DND-41 (cell line): Measurements from ENCODE around the gene KLHL30.

ENCODE experiments used
- ATAC-seq: fragments of 200-7000 bp; cut with Tn5 transposase; 3 replicates; pipeline ENCODE4 v1.9.1; 2021; ENCODE audit warnings: low read depth; ENCODE audit not compliant: insufficient read depth
- DNase-seq: peaks from one replicate; pipeline ENCODE4 v3.0.0-alpha.2; 2020
- H2AFZ ChIP-seq: 2 replicates; pipeline ENCODE4 v1.6.0; 2012; ENCODE audit warnings: low read depth, low read length
- H3K27ac ChIP-seq: 2 replicates; pipeline ENCODE4 v1.5.1; 2012; ENCODE audit warnings: low read length, inconsistent platforms
- H3K27me3 ChIP-seq: fragments of 200-600 bp; sonication (generic); 2 replicates; pipeline ENCODE4 v1.6.0; 2012; ENCODE audit warnings: low read length, mild to moderate bottlenecking, inconsistent platforms; ENCODE audit not compliant: insufficient read depth, poor library complexity
- H3K36me3 ChIP-seq: 2 replicates; pipeline ENCODE4 v1.5.1; 2012; ENCODE audit warnings: low read length, inconsistent platforms; ENCODE audit not compliant: insufficient read depth
- H3K4me1 ChIP-seq: 2 replicates; pipeline ENCODE4 v1.5.1; 2012; ENCODE audit warnings: mild to moderate bottlenecking, low read length; ENCODE audit not compliant: insufficient read depth
- H3K4me2 ChIP-seq: 2 replicates; pipeline ENCODE4 v1.6.0; 2012; ENCODE audit warnings: mild to moderate bottlenecking, moderate library complexity, low read length, inconsistent platforms; ENCODE audit not compliant: insufficient read depth
- H3K4me3 ChIP-seq, 2 experiments: fragments of 200-600 bp in 1 of 2; shearing (Covaris generic) in 1 of 2; 2 replicates each; pipeline ENCODE4 v1.5.1; 2012 to 2016; ENCODE audit warnings: inconsistent platforms in 2 of 2, low read length in 2 of 2, mild to moderate bottlenecking in 2 of 2, low read depth in 1 of 2, moderate library complexity in 1 of 2
- H3K79me2 ChIP-seq: 2 replicates; pipeline ENCODE4 v1.6.0; 2012; ENCODE audit warnings: low read length, inconsistent platforms; ENCODE audit not compliant: insufficient read depth
- H3K9ac ChIP-seq: 2 replicates; pipeline ENCODE4 v1.6.0; 2012; ENCODE audit warnings: low read depth, mild to moderate bottlenecking, inconsistent platforms, low read length, moderate library complexity
- H3K9me3 ChIP-seq: 2 replicates; pipeline ENCODE4 v1.5.1; 2012; ENCODE audit warnings: low read length, moderate library complexity, mild to moderate bottlenecking, inconsistent platforms; ENCODE audit not compliant: insufficient read depth, severe bottlenecking
- H4K20me1 ChIP-seq: 2 replicates; pipeline ENCODE4 v1.6.0; 2012; ENCODE audit warnings: low read length; ENCODE audit not compliant: insufficient read depth
- CTCF ChIP-seq: IDR thresholded peaks from 2 replicates; pipeline ENCODE4 v1.5.1; 2012; ENCODE audit warnings: borderline replicate concordance, low read length, moderate library complexity, mild to moderate bottlenecking; ENCODE audit not compliant: poor library complexity, severe bottlenecking; ENCODE audit errors: extremely low read depth
- EZH2 ChIP-seq: IDR thresholded peaks from 3 replicates; pipeline ENCODE4 v1.6.1; 2012; ENCODE audit warnings: borderline replicate concordance, low read depth, mild to moderate bottlenecking, moderate library complexity, low read length, inconsistent platforms; ENCODE audit not compliant: severe bottlenecking

KLHL30 gene

DNA sequence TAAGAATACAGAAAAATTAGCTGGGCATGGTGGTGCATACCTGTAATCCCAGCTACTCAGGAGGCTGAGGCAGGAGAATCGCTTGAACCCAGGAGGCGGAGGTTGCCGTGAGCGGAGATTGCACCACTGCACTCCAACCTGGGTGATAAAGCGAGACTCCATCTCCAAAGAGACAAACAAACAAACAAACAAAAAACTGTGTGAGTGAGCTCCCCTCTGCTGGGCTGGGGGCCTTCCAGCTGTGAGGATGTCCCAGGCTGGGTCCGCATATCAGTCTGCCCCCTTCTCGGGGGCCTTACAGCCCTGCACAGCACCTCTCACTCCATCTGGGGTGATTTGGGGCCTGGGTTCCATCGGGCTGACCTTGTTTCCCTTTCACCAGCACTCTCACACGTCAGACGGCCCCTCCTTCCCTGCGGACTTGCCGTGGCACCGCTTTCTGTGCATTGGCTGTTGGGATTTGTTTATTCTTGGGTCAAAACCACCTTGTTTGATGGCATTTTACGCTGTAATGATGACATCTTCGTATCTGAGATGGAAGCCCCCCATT is 2.8 kb upstream of the KLHL30 start:
- no peak for TF ChIP-seq CTCF
- TF ChIP-seq EZH2, result no peak
- H3K4me1 ChIP-seq, result no peaks in the 10 kb centered on the region

GRCh38 chr2:238136820-238137537 is 1.5 kb upstream of the KLHL30 start:
- H3K9me3 ChIP-seq, result no peaks in the 10 kb centered on the region
- no peaks in the 10 kb centered on the region for H3K79me2 ChIP-seq
- H3K4me3 ChIP-seq, result no peak overlapping the region
- no peak overlapping the region for H3K9ac ChIP-seq
- DNase-seq (no peak), ATAC-seq (no peak)
- H3K36me3 ChIP-seq, result no peaks in the 10 kb centered on the region
- no peaks in the 10 kb centered on the region for H3K27me3 ChIP-seq
- H3K4me2 ChIP-seq, result no peak overlapping the region
- H2AFZ ChIP-seq, result no peak overlapping the region
- no peak overlapping the region for H3K27ac ChIP-seq
- no peaks in the 10 kb centered on the region; the same call in 1 of the 2 replicates for H4K20me1 ChIP-seq
- TF ChIP-seq EZH2, result no peak
- TF ChIP-seq CTCF, result no peak
- no peaks in the 10 kb centered on the region for H3K4me1 ChIP-seq

More for the DNA sequence above, 2.8 kb upstream of the KLHL30 start:
- H3K9me3 ChIP-seq, result no peaks in the 10 kb centered on the region
- no peak overlapping the region for H3K4me3 ChIP-seq
- no peaks in the 10 kb centered on the region; the same call in 1 of the 2 replicates for H4K20me1 ChIP-seq
- no peaks in the 10 kb centered on the region for H3K79me2 ChIP-seq
- H3K4me2 ChIP-seq, result no peak overlapping the region
- DNase-seq (no peak), ATAC-seq (no peak)
- no peak overlapping the region for H3K9ac ChIP-seq
- no peaks in the 10 kb centered on the region for H3K27me3 ChIP-seq
- no peak overlapping the region for H3K27ac ChIP-seq
- no peak overlapping the region for H2AFZ ChIP-seq
- no peaks in the 10 kb centered on the region for H3K36me3 ChIP-seq

DNA sequence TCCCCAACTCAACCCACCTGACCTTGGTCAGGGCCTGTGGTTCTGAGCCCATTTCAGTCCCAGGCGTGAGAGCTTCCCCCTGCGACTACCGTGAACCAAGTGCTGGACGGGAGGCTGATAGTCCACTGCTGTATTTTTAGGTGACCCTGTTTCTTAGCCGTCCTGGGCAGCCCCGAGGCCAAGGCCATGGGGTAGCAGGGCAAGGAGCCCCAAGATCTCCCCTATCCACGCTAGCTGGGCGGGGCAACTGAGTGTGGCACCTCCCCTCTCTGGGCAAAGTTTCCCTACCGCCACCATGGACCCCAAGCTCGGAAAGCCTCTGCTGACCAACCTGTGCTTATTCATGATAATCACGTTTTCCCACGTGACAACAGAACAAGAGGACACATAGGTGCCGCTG is 583 bp upstream of the KLHL30 start:
- Histone ChIP-seq H3K27me3 (no peaks in the 10 kb centered on the region), H3K4me3 (no peak overlapping the region), H3K9me3 (no peaks in the 10 kb centered on the region), H3K4me1 (no peaks in the 10 kb centered on the region), H3K9ac (no peak overlapping the region), H3K36me3 (no peaks in the 10 kb centered on the region), H3K4me2 (no peak overlapping the region), H3K79me2 (no peaks in the 10 kb centered on the region), H2AFZ (no peak overlapping the region), H3K27ac (no peak overlapping the region), H4K20me1 (no peaks in the 10 kb centered on the region)
- no peak for ATAC-seq
- TF ChIP-seq EZH2 (no peak), CTCF (no peak)
- no peak for DNase-seq
